Sigmoid colon (tissue), 4 donors: ENCODE measurements around the gene BRI3.

Experiments
- EP300 ChIP-seq, 4 donors: sonication (generic); formaldehyde crosslinking; IDR thresholded peaks; one replicate each; pipeline ENCODE4 v1.6.1; 2017; ENCODE audit warnings: antibody characterized with exemption in 4 of 4
- POLR2A ChIP-seq, 2 donors: fragments of 450-650 bp; IDR thresholded peaks; one replicate each; pipeline ENCODE4 v1.6.1; 2016; ENCODE audit warnings: antibody characterized with exemption in 2 of 2, mild to moderate bottlenecking in 2 of 2, moderate library complexity in 2 of 2
- POLR2AphosphoS5 ChIP-seq, 4 donors: sonication (generic); formaldehyde crosslinking; IDR thresholded peaks; one replicate each; pipeline ENCODE4 v1.6.1; 2017; ENCODE audit warnings: antibody characterized with exemption in 4 of 4
- TF ChIP-seq, protein P1 (sequence below), 4 experiments: fragments of 450-650 bp in 3 of 4; fragments of 200-600 bp in 1 of 4; IDR thresholded peaks; one replicate each; pipeline ENCODE4 v1.5.1; 2016 to 2019; ENCODE audit warnings: antibody characterized with exemption in 4 of 4, mild to moderate bottlenecking in 3 of 4, moderate library complexity in 2 of 4

DNA sequence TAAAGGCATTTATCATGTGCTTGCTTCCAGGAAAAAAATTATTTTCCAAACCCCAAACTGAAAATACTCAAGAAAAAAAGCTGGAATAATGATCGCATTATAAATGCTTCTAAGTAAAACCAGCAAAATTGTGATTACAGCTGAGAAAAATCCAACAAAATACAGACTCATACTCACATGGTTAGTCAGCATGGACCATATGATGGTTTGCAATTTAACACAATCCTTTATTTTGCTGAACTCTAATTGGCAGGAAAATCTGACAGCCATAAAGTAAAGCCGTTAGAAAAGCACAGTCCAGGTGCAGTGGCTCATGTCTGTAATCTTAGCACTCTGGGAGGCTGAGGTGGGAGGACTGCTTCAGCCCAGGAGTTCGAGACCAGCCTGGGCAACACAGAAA, 59.6 kb downstream of the BRI3 start:
- TF ChIP-seq, protein P1, sequence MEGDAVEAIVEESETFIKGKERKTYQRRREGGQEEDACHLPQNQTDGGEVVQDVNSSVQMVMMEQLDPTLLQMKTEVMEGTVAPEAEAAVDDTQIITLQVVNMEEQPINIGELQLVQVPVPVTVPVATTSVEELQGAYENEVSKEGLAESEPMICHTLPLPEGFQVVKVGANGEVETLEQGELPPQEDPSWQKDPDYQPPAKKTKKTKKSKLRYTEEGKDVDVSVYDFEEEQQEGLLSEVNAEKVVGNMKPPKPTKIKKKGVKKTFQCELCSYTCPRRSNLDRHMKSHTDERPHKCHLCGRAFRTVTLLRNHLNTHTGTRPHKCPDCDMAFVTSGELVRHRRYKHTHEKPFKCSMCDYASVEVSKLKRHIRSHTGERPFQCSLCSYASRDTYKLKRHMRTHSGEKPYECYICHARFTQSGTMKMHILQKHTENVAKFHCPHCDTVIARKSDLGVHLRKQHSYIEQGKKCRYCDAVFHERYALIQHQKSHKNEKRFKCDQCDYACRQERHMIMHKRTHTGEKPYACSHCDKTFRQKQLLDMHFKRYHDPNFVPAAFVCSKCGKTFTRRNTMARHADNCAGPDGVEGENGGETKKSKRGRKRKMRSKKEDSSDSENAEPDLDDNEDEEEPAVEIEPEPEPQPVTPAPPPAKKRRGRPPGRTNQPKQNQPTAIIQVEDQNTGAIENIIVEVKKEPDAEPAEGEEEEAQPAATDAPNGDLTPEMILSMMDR (IDR thresholded peaks at IDR 0.05) = no peak
- TF ChIP-seq POLR2AphosphoS5 (IDR thresholded peaks at IDR 0.05) (no peak), POLR2A (IDR thresholded peaks at IDR 0.05) (no peak), EP300 (IDR thresholded peaks at IDR 0.05) (no peak)
